ENCODE data around the gene KPTN. TPM values are rescaled to one million over a fixed set of nuclear protein-coding genes. Genes with fewer than 3 reads are reported as not detected.

Gene KPTN
- total and polyA plus RNA-seq, 2 donors (not counting 1 experiment from before 2014, with no cell fraction given): 8.1 to 11.4 TPM

DNA sequence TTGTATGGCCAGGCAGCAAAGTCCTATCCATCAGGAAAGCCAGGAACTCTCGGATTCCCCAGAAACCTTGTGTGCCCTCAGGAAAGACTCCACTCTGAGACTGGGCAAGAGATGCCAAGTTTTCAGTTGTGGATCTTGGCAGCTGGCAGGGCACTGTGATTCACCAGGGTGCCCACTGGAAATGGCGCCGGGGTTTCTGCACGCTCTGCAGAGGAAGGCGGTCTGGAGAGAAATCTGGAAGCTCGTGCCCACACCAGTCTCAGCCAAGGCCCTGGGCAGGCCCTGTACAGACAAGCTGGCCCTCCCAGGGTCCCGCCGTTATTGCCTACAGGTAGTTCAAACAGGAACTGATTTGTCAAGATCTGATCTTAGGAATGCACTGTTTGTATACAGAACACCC, 26.0 kb upstream of the KPTN start:
- no peak overlapping the region for H3K4me2 ChIP-seq (replicated peaks; ENCODE audit: low read depth, low read length, poor library complexity, severe bottlenecking)
- no peak overlapping the region for H3K27ac Mint-ChIP-seq
- H3K9me3 Mint-ChIP-seq (ENCODE audit: insufficient read depth): no peaks in the 10 kb centered on the region

More for the DNA sequence above, 26.0 kb upstream of the KPTN start:
- Histone ChIP-seq H3K4me3 (ENCODE audit: control extremely low read depth in 1 of 5, extremely low read depth in 1 of 5, insufficient read depth in 1 of 5, low read depth in 2 of 5, low read length in 4 of 5) (no peak overlapping the region), H3K9ac (ENCODE audit: low read length) (no peak overlapping the region), H3K9me3 (ENCODE audit: control extremely low read depth in 1 of 3, control insufficient read depth in 2 of 3, insufficient read depth in 1 of 3, low read length in 2 of 3) (peaks cover 0 to 3% (median 0%) of the 10 kb centered on the region in 3 donors), H3K36me3 (replicated peaks in 1 of 2; ENCODE audit: control extremely low read depth in 1 of 2, control insufficient read depth in 1 of 2, extremely low read depth in 1 of 2, insufficient read depth in 2 of 2, low read length in 1 of 2) (peaks cover 0 to 19% of the 10 kb centered on the region in 2 experiments), H4K20me1 (ENCODE audit: control insufficient read depth, insufficient read depth, low read length, poor library complexity, severe bottlenecking) (peaks cover 98% of the 10 kb centered on the region), H3K27ac (ENCODE audit: low read length in 2 of 2) (no peak overlapping the region), H3K79me2 (ENCODE audit: control insufficient read depth, insufficient read depth, low read length) (peaks cover 93% of the 10 kb centered on the region), H3K27me3 (replicated peaks in 1 of 4; ENCODE audit: control extremely low read depth in 1 of 4, control insufficient read depth in 3 of 4, insufficient read depth in 4 of 4, low read length in 3 of 4) (no peaks in the 10 kb centered on the region), H3K4me1 (ENCODE audit: control insufficient read depth in 2 of 2, insufficient read depth in 2 of 2, low read length in 2 of 2) (peaks cover 22 to 26% of the 10 kb centered on the region in 2 donors), H2AFZ (ENCODE audit: insufficient read depth, low read depth, low read length, poor library complexity, severe bottlenecking) (no peak overlapping the region)
- no peak for TF ChIP-seq EZH2 (IDR thresholded peaks at IDR 0.05; ENCODE audit: borderline replicate concordance, insufficient read depth, low read depth, low read length, poor library complexity, severe bottlenecking)
- TF ChIP-seq CTCF (IDR thresholded peaks at IDR 0.05): no peak
- Mint-ChIP-seq H3K4me3 (no peak overlapping the region), H3K27me3 (no peaks in the 10 kb centered on the region), H3K4me1 (peaks cover 45% of the 10 kb centered on the region)
- intact Hi-C loops (cut with micrococcal nuclease): loop anchor here (10.0 kb wide), 1 partner anchor 655 kb away; the partner anchor contains the start of gene AP2S1
- WGBS (ENCODE audit: insufficient coverage): 85% methylated on average over 8 of the region's 8 CpGs
- ChIA-PET POLR2A (no interaction called here), CTCF (interaction anchor here (1.4 kb wide), 1 partner anchor 23 kb away, joined by 3 read pairs; no protein-coding TSS in a partner anchor)
- ATAC-seq (ENCODE audit: low read depth) (no peak), DNase-seq (no peak)
